ENCODE measurements around the gene UBTD2.

The UBTD2 gene

DNA sequence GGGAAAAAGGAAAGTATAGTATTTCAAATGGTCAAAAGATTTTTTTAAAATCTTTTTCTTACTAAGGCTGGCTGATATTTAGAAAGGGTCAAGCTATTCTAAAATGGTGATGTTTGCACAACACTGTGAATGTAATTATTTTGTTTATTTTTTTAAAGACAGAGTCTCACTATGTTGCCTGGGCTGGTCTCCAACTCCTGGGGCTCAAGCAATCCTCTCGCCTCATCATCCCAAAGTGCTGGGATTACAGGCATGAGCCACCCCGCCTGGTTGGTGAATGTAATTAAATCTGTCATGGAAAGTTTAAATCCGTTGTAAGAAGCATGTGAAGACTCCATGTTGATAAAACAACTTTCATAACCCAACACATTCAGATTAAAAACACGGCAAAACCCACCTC, 2.6 kb downstream of the UBTD2 start:
- TF ChIP-seq, protein P1, sequence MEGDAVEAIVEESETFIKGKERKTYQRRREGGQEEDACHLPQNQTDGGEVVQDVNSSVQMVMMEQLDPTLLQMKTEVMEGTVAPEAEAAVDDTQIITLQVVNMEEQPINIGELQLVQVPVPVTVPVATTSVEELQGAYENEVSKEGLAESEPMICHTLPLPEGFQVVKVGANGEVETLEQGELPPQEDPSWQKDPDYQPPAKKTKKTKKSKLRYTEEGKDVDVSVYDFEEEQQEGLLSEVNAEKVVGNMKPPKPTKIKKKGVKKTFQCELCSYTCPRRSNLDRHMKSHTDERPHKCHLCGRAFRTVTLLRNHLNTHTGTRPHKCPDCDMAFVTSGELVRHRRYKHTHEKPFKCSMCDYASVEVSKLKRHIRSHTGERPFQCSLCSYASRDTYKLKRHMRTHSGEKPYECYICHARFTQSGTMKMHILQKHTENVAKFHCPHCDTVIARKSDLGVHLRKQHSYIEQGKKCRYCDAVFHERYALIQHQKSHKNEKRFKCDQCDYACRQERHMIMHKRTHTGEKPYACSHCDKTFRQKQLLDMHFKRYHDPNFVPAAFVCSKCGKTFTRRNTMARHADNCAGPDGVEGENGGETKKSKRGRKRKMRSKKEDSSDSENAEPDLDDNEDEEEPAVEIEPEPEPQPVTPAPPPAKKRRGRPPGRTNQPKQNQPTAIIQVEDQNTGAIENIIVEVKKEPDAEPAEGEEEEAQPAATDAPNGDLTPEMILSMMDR (IDR thresholded peaks at IDR 0.05; ENCODE audit: low read depth, low read length, missing control alignments), result no peak
- Histone ChIP-seq H3K4me3 (ENCODE audit: low read depth, low read length) (no peak overlapping the region), H3K27me3 (replicated peaks) (no peaks in the 10 kb centered on the region), H3K36me3 (replicated peaks) (no peaks in the 10 kb centered on the region), H3K27ac (no peak overlapping the region)
- in situ Hi-C loops (cut with HindIII; ENCODE audit: low pct_ligation_motif_present, low sequenced_read_pairs), result no loop called here
- DNase-seq, result peak; percentile 17

DNA sequence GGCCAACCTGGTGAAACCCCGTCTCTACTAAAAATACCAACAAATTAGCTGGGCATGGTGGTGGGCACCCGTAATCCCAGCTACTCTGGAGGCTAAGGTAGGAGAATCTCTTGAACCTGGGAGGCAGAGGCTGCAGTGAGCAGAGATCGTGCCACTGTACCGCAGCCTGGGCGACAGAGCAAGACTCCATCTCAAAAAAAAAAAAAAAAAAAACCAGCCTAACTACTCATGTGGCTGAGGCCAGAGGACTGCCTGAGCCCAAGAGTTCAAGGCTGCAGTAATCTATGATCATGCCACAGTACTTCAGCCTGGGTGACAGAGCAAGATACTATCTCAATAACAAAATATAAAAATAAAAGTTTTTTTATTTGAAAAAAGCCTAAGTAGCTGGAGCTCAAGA, 3.2 kb downstream of the UBTD2 start:
- in situ Hi-C loops (cut with HindIII; ENCODE audit: low pct_ligation_motif_present, low sequenced_read_pairs), result no loop called here
- no peak overlapping the region for H3K4me3 ChIP-seq (ENCODE audit: low read depth, low read length)
- H3K27me3 ChIP-seq (replicated peaks), result no peaks in the 10 kb centered on the region
- TF ChIP-seq, protein P1 (IDR thresholded peaks at IDR 0.05; ENCODE audit: low read depth, low read length, missing control alignments), result no peak
- no peak for DNase-seq
- H3K36me3 ChIP-seq (replicated peaks), result no peaks in the 10 kb centered on the region
- H3K27ac ChIP-seq, result no peak overlapping the region

DNA sequence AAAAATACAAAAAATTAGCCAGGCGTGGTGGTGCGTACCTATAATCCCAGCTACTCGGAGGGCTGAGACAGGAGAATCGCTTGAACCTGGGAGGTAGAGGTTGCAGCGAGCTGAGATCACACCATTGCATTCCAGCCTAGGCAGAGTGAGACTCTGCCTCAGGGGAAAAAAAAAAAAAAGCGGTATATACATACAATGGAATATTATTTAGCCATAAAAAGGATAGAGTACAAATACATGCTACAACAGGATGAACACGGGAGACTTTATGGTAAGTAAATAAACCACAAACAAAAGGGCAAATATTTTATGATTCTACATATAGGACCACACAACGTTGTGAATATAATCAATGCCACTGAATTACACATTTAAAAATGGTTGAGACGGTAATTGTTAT, 5.2 kb downstream of the UBTD2 start:
- no peak for DNase-seq
- H3K36me3 ChIP-seq (replicated peaks), result no peaks in the 10 kb centered on the region
- H3K27me3 ChIP-seq (replicated peaks), result no peaks in the 10 kb centered on the region
- no peak overlapping the region for H3K27ac ChIP-seq
- H3K4me3 ChIP-seq (ENCODE audit: low read depth, low read length), result no peak overlapping the region
- TF ChIP-seq, protein P1 (IDR thresholded peaks at IDR 0.05; ENCODE audit: low read depth, low read length, missing control alignments), result no peak
- in situ Hi-C loops (cut with HindIII; ENCODE audit: low pct_ligation_motif_present, low sequenced_read_pairs), result no loop called here

- TF ChIP-seq, protein P1 (IDR thresholded peaks at IDR 0.05; ENCODE audit: low read depth, low read length, missing control alignments), result no peak
- Histone ChIP-seq H3K4me3 (ENCODE audit: low read depth, low read length) (no peak overlapping the region), H3K36me3 (replicated peaks) (no peaks in the 10 kb centered on the region), H3K27ac (no peak overlapping the region), H3K27me3 (replicated peaks) (no peaks in the 10 kb centered on the region)
- in situ Hi-C loops (cut with HindIII; ENCODE audit: low pct_ligation_motif_present, low sequenced_read_pairs), result no loop called here
- DNase-seq, result peak; percentile 4
Observed at GRCh38 chr5:172276214-172276613, 7.3 kb downstream of the UBTD2 start.

GRCh38 chr5:172274951-172275753, 8.4 kb downstream of the UBTD2 start:
- Histone ChIP-seq H3K27ac (peak overlapping the region; percentile 3), H3K36me3 (replicated peaks) (no peaks in the 10 kb centered on the region), H3K4me3 (ENCODE audit: low read depth, low read length) (no peak overlapping the region), H3K27me3 (replicated peaks) (no peaks in the 10 kb centered on the region)
- in situ Hi-C loops (cut with HindIII; ENCODE audit: low pct_ligation_motif_present, low sequenced_read_pairs), result no loop called here
- TF ChIP-seq, protein P1 (IDR thresholded peaks at IDR 0.05; ENCODE audit: low read depth, low read length, missing control alignments), result no peak
- DNase-seq, result peak; percentile 87

DNA sequence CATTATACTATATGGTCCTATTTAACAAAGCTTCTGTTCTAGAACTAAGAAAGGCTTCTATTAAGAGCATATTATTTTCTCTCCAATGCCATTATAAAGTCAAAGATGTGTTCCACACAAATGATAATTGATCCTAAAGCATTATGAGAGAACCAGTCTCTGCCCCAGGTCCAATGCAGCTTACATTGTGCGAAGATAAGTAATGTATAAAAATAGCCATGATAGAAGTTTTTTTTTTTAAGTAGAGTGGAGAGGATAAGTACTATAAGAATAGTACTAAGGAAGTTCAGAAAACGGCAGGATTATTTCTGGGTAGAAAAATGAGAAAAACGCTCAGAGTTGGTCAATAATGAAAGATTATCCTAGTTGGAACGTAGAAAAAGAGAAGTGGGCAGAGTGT, 15.6 kb downstream of the UBTD2 start:
- no peaks in the 10 kb centered on the region for H3K27me3 ChIP-seq (replicated peaks)
- in situ Hi-C loops (cut with HindIII; ENCODE audit: low pct_ligation_motif_present, low sequenced_read_pairs), result no loop called here
- DNase-seq, result no peak
- H3K27ac ChIP-seq, result no peak overlapping the region
- H3K36me3 ChIP-seq (replicated peaks), result no peaks in the 10 kb centered on the region
- TF ChIP-seq, protein P1 (IDR thresholded peaks at IDR 0.05; ENCODE audit: low read depth, low read length, missing control alignments), result no peak
- H3K4me3 ChIP-seq (ENCODE audit: low read depth, low read length), result no peak overlapping the region
